HepG2 (cell line): ENCODE measurements around the gene ANKAR. TPM values are rescaled to one million over a fixed set of nuclear protein-coding genes. Genes with fewer than 3 reads are reported as not detected.

Experiments
- BRCA1 ChIP-seq: sonication (generic); formaldehyde crosslinking; IDR thresholded peaks from 2 replicates; pipeline ENCODE4 v1.4.0; 2020; ENCODE audit warnings: missing genetic modification reagents
- CERS6 ChIP-seq: sonication (generic); formaldehyde crosslinking; IDR thresholded peaks from 2 replicates; pipeline ENCODE4 v1.5.0; 2020; ENCODE audit warnings: missing genetic modification reagents
- DMTF1 ChIP-seq: sonication (generic); formaldehyde crosslinking; IDR thresholded peaks from 2 replicates; pipeline ENCODE4 v1.4.0; 2020; ENCODE audit warnings: mild to moderate bottlenecking, missing genetic modification reagents
- ISX ChIP-seq: sonication (generic); formaldehyde crosslinking; conservative IDR thresholded peaks from 2 replicates; pipeline ENCODE4 v1.5.0; 2020; ENCODE audit warnings: missing genetic modification reagents
- KLF11 ChIP-seq: IDR thresholded peaks from 2 replicates; pipeline ENCODE4 v1.6.1; 2016; ENCODE audit warnings: missing compliant biosample characterization
- KLF15 ChIP-seq: sonication (generic); formaldehyde crosslinking; IDR thresholded peaks from 2 replicates; pipeline ENCODE4 v1.8.1; 2023; ENCODE audit warnings: borderline replicate concordance, mild to moderate bottlenecking, inconsistent platforms, missing genetic modification reagents, mixed read lengths
- SCMH1 ChIP-seq: sonication (generic); formaldehyde crosslinking; IDR thresholded peaks from 2 replicates; pipeline ENCODE4 v1.9.0; 2021; ENCODE audit warnings: missing genetic modification reagents, mild to moderate bottlenecking, borderline replicate concordance
- SMAD9 ChIP-seq: sonication (generic); formaldehyde crosslinking; IDR thresholded peaks from 2 replicates; pipeline ENCODE4 v1.5.1; 2020; ENCODE audit warnings: mild to moderate bottlenecking, missing genetic modification reagents
- SMYD3 ChIP-seq: sonication (generic); formaldehyde crosslinking; IDR thresholded peaks from 2 replicates; pipeline ENCODE4 v1.8.1; 2023; ENCODE audit warnings: mild to moderate bottlenecking, missing genetic modification reagents
- STAT6 ChIP-seq: sonication (generic); formaldehyde crosslinking; IDR thresholded peaks from 2 replicates; pipeline ENCODE4 v1.4.0; 2020; ENCODE audit warnings: missing genetic modification reagents, mild to moderate bottlenecking, borderline replicate concordance
- USF2 ChIP-seq, 2 experiments: sonication (generic) in 1 of 2; formaldehyde crosslinking in 1 of 2; IDR thresholded peaks; 2 replicates each; pipeline versions ENCODE4 v1.5.1 to v1.6.1; 2011 to 2020; ENCODE audit warnings: borderline replicate concordance in 1 of 2, low read depth in 1 of 2, low read length in 1 of 2, mild to moderate bottlenecking in 1 of 2, missing genetic modification reagents in 1 of 2, moderate library complexity in 1 of 2
- XBP1 ChIP-seq: sonication (generic); formaldehyde crosslinking; IDR thresholded peaks from 2 replicates; pipeline ENCODE4 v1.5.0; 2020; ENCODE audit warnings: missing genetic modification reagents
- ZBTB26 ChIP-seq: IDR thresholded peaks from 2 replicates; pipeline ENCODE4 v1.6.1; 2016; ENCODE audit warnings: missing compliant biosample characterization, missing genetic modification reagents, borderline replicate concordance
- ZBTB7A ChIP-seq: sonication (generic); formaldehyde crosslinking; IDR thresholded peaks from 2 replicates; pipeline ENCODE4 v1.8.0; 2022; ENCODE audit warnings: mild to moderate bottlenecking, missing genetic modification reagents
- ZFP36L2 ChIP-seq: sonication (generic); formaldehyde crosslinking; IDR thresholded peaks from 2 replicates; pipeline ENCODE4 v1.4.0; 2020; ENCODE audit warnings: missing genetic modification reagents
- ZNF367 ChIP-seq: sonication (generic); formaldehyde crosslinking; IDR thresholded peaks from 2 replicates; pipeline ENCODE4 v1.4.0; 2020; ENCODE audit warnings: missing genetic modification reagents, borderline replicate concordance
- ZNF451 ChIP-seq: sonication (generic); formaldehyde crosslinking; IDR thresholded peaks from 2 replicates; pipeline ENCODE4 v1.5.0; 2020; ENCODE audit warnings: mild to moderate bottlenecking, missing genetic modification reagents
- ZNF607 ChIP-seq: sonication (generic); formaldehyde crosslinking; IDR thresholded peaks from 2 replicates; pipeline ENCODE4 v1.5.1; 2020; ENCODE audit warnings: missing genetic modification reagents, mild to moderate bottlenecking, borderline replicate concordance
- ZNF850 ChIP-seq: sonication (generic); formaldehyde crosslinking; conservative IDR thresholded peaks from 2 replicates; pipeline ENCODE4 v1.9.0; 2021; ENCODE audit warnings: mild to moderate bottlenecking, missing genetic modification reagents
- polyA plus RNA-seq, 8 experiments: library from polyadenylated mRNA; depleted of rRNA in 3 of 8; stranded (reverse) in 7 of 8; unstranded in 1 of 8; fragments of >200 nt; fragmentation: Illumina TruSeq in 4 of 8; extraction: Trizol in 4 of 8; gene quantifications; 2 replicates each; pipeline versions ENCODE4 v1.2.1 to v1.2.3, GENCODE V29; 2011 to 2016; ENCODE audit warnings: low read depth in 4 of 8, missing spikeins in 1 of 8, mixed read lengths in 1 of 8; ENCODE audit not compliant: insufficient read depth in 1 of 8
- total RNA-seq, 5 experiments: library from RNA; depleted of rRNA; stranded (reverse); fragments of >200 nt; fragmentation: Illumina TruSeq; extraction: Trizol; gene quantifications; 2 replicates each; pipeline ENCODE4 v1.2.3, GENCODE V29; 2016; ENCODE audit warnings: low read depth in 1 of 5

Gene ANKAR
- total and polyA plus RNA-seq, 2 of the 13 experiments (the other 11 are each of a cell fraction or from before 2014, with no cell fraction given): 3.6 to 5.0 TPM

- TF ChIP-seq DMTF1 (CRISPR knock-in tag) (peak; percentile 91; the same call in 1 of the 2 replicates), ZBTB7A (CRISPR knock-in tag) (peak; percentile 57; the same call in 1 of the 2 replicates), SMYD3 (CRISPR knock-in tag) (peak; percentile 94), ZNF850 (no peak), STAT6 (CRISPR knock-in tag) (peak; percentile 68; the same call in 1 of the 2 replicates), ZBTB26 (peak; percentile 72; the same call in 1 of the 2 replicates), ZNF451 (CRISPR knock-in tag) (peak; percentile 95), SMAD9 (0 out of 2 replicates have a peak, but pooled peaks have one; percentile 70), KLF11 (no peak), ZFP36L2 (CRISPR knock-in tag) (no peak), SCMH1 (CRISPR knock-in tag) (no peak), USF2 (IDR thresholded peaks at IDR 0.05; ENCODE audit: low read depth, low read length) (no peak), USF2 (CRISPR knock-in tag; IDR thresholded peaks at IDR 0.05; ENCODE audit: borderline replicate concordance) (no peak; the same call in 1 of the 2 replicates), KLF15 (CRISPR knock-in tag) (peak; percentile 96), BRCA1 (peak; percentile 91), CERS6 (CRISPR knock-in tag) (0 out of 2 replicates have a peak, but pooled peaks have one; percentile 44), ZNF367 (CRISPR knock-in tag) (peak; percentile 91; the same call in 1 of the 2 replicates), XBP1 (peak; percentile 41; the same call in 1 of the 2 replicates), ZNF607 (CRISPR knock-in tag) (0 out of 2 replicates have a peak, but pooled peaks have one; percentile 77), ISX (no peak; the same call in 1 of the 2 replicates)
These were observed at the start of gene ANKAR (continued) for GRCh38 chr2:189674374-189675112.
